ENCODE data around the gene DCLRE1B. TPM values are rescaled to one million over a fixed set of nuclear protein-coding genes. Genes with fewer than 3 reads are reported as not detected.

The DCLRE1B gene
- total RNA-seq, 1 experiment from 2014 or later = 9.4 TPM

- ChIA-PET CTCF (no interaction called here), POLR2A (no interaction called here)
- TF ChIP-seq IRF2 (CRISPR knock-in tag; IDR thresholded peaks at IDR 0.05; ENCODE audit: borderline replicate concordance, low read depth) = no peak
- no peak for TF ChIP-seq USF2 (CRISPR knock-in tag; IDR thresholded peaks at IDR 0.05)
- TF ChIP-seq GABPB1 (CRISPR knock-in tag; IDR thresholded peaks at IDR 0.05) = no peak
- TF ChIP-seq ARID4B (CRISPR knock-in tag; IDR thresholded peaks at IDR 0.05; ENCODE audit: borderline replicate concordance) = no peak
- no peak for TF ChIP-seq ZNF121 (CRISPR knock-in tag; IDR thresholded peaks at IDR 0.05)
- TF ChIP-seq NR2C2 (CRISPR knock-in tag; IDR thresholded peaks at IDR 0.05) = no peak
- no peak for TF ChIP-seq PRRX2 (CRISPR knock-in tag; IDR thresholded peaks at IDR 0.05)
- no peak for TF ChIP-seq CTCF (IDR thresholded peaks at IDR 0.05)
- no peak for TF ChIP-seq CREB1 (CRISPR knock-in tag; IDR thresholded peaks at IDR 0.05)
- TF ChIP-seq ELF4 (CRISPR knock-in tag; IDR thresholded peaks at IDR 0.05; ENCODE audit: low read depth) = no peak
- TF ChIP-seq RELA (CRISPR knock-in tag; IDR thresholded peaks at IDR 0.05; ENCODE audit: borderline replicate concordance) = no peak
- TF ChIP-seq ATF6 (CRISPR knock-in tag; IDR thresholded peaks at IDR 0.05) = no peak
- no peaks in the 10 kb centered on the region for H3K4me1 Mint-ChIP-seq
- H3K27ac Mint-ChIP-seq = no peak overlapping the region
- no peak for DNase-seq (ENCODE audit: low spot score)
- no peaks in the 10 kb centered on the region for H3K9me3 Mint-ChIP-seq
- H3K27me3 Mint-ChIP-seq (ENCODE audit: low read depth) = no peaks in the 10 kb centered on the region
- H3K4me3 Mint-ChIP-seq = no peak overlapping the region
- peaks cover 10% of the 10 kb centered on the region for H3K36me3 Mint-ChIP-seq
- ATAC-seq = no peak
These were observed 11.9 kb upstream of the DCLRE1B start for GRCh38 chr1:113893267-113893666.

GRCh38 chr1:113895098-113895497, 10.0 kb upstream of the DCLRE1B start:
- no peaks in the 10 kb centered on the region for H3K27me3 Mint-ChIP-seq (ENCODE audit: low read depth)
- no peaks in the 10 kb centered on the region for H3K4me1 Mint-ChIP-seq
- H3K9me3 Mint-ChIP-seq = no peaks in the 10 kb centered on the region
- H3K4me3 Mint-ChIP-seq = no peak overlapping the region
- ATAC-seq (no peak), DNase-seq (ENCODE audit: low spot score) (no peak)
- no peak overlapping the region for H3K27ac Mint-ChIP-seq
- ChIA-PET POLR2A (no interaction called here), CTCF (no interaction called here)
- H3K36me3 Mint-ChIP-seq = peaks cover 23% of the 10 kb centered on the region
- TF ChIP-seq TCF7 (CRISPR knock-in tag; IDR thresholded peaks at IDR 0.05; ENCODE audit: low read depth) (no peak), ZNF281 (CRISPR knock-in tag; IDR thresholded peaks at IDR 0.05) (no peak), ZNF232 (CRISPR knock-in tag; IDR thresholded peaks at IDR 0.05) (no peak), ZNF263 (CRISPR knock-in tag; IDR thresholded peaks at IDR 0.05; ENCODE audit: low read depth) (no peak), GTF2I (CRISPR knock-in tag; conservative IDR thresholded peaks at IDR 0.05) (no peak), NFYB (CRISPR knock-in tag; conservative IDR thresholded peaks at IDR 0.05; ENCODE audit: low read depth) (no peak), ZNF512 (CRISPR knock-in tag; IDR thresholded peaks at IDR 0.05; ENCODE audit: borderline replicate concordance) (no peak), ZNF138 (CRISPR knock-in tag; conservative IDR thresholded peaks at IDR 0.05) (no peak), ELF4 (CRISPR knock-in tag; IDR thresholded peaks at IDR 0.05; ENCODE audit: low read depth) (no peak), FOXJ3 (CRISPR knock-in tag; IDR thresholded peaks at IDR 0.05; ENCODE audit: borderline replicate concordance) (no peak), ZNF121 (CRISPR knock-in tag; IDR thresholded peaks at IDR 0.05) (no peak), NFE2L1 (CRISPR knock-in tag; IDR thresholded peaks at IDR 0.05) (no peak), SOX15 (CRISPR knock-in tag; IDR thresholded peaks at IDR 0.05) (no peak), MAX (CRISPR knock-in tag; IDR thresholded peaks at IDR 0.05) (no peak)
